HT-29 (cell line): ENCODE data around the gene CFAP58. TPM values are rescaled to one million over a fixed set of nuclear protein-coding genes. Genes with fewer than 3 reads are reported as not detected.

Experiments used
- DNase-seq: peaks from one replicate; pipeline ENCODE4 v3.0.0-alpha.2; 2015; ENCODE audit warnings: low spot score
- total RNA-seq: library from RNA; depleted of rRNA; stranded (reverse); fragments of >200 nt; shearing (Covaris generic); gene quantifications from 2 replicates; pipeline ENCODE4 v1.2.3, GENCODE V29; 2014

The CFAP58 gene
- total RNA-seq, 1 experiment from 2014 or later: 0.03 TPM

- no peak for DNase-seq
Observed at GRCh38 chr10:104371753-104372152, 18.1 kb downstream of the CFAP58 start.

GRCh38 chr10:104374591-104374990 lies 21.0 kb downstream of the CFAP58 start:
- no peak for DNase-seq

- no peak for DNase-seq
Observed at GRCh38 chr10:104376784-104377300, 23.2 kb downstream of the CFAP58 start.

GRCh38 chr10:104380336-104380735 lies 26.7 kb downstream of the CFAP58 start:
- no peak for DNase-seq

- no peak for DNase-seq
Observed at GRCh38 chr10:104387130-104387888, 33.7 kb downstream of the CFAP58 start.

- no peak for DNase-seq
Observed at GRCh38 chr10:104388830-104389229, 35.2 kb downstream of the CFAP58 start.

GRCh38 chr10:104391150-104391968 lies 37.7 kb downstream of the CFAP58 start:
- DNase-seq: peak; percentile 5

GRCh38 chr10:104391969-104392296 lies 38.3 kb downstream of the CFAP58 start:
- DNase-seq: no peak

- DNase-seq: no peak
Observed at GRCh38 chr10:104393387-104393786, 39.8 kb downstream of the CFAP58 start.

- no peak for DNase-seq
Observed at GRCh38 chr10:104396581-104396980, 42.9 kb downstream of the CFAP58 start.

GRCh38 chr10:104403636-104404035 lies 50.0 kb downstream of the CFAP58 start:
- DNase-seq: no peak

GRCh38 chr10:104406715-104407650 lies 53.4 kb downstream of the CFAP58 start:
- DNase-seq: peak; percentile 31

GRCh38 chr10:104413528-104413927 lies 59.9 kb downstream of the CFAP58 start:
- DNase-seq: no peak

- no peak for DNase-seq
Observed at GRCh38 chr10:104415526-104416165, 62.0 kb downstream of the CFAP58 start.

GRCh38 chr10:104416851-104417250 lies 63.2 kb downstream of the CFAP58 start:
- DNase-seq: no peak

GRCh38 chr10:104417637-104418292 lies 64.1 kb downstream of the CFAP58 start:
- no peak for DNase-seq

GRCh38 chr10:104424719-104425118 lies 71.1 kb downstream of the CFAP58 start:
- DNase-seq: no peak

- DNase-seq: no peak
Observed at GRCh38 chr10:104427989-104428388, 74.4 kb downstream of the CFAP58 start.

GRCh38 chr10:104429846-104430245 lies 76.2 kb downstream of the CFAP58 start:
- DNase-seq: no peak

- DNase-seq: no peak
Observed at GRCh38 chr10:104430360-104430759, 76.7 kb downstream of the CFAP58 start.

GRCh38 chr10:104433669-104434068 lies 80.0 kb downstream of the CFAP58 start:
- DNase-seq: no peak
